Adrenal gland (tissue), 19 donors: ENCODE data around the gene MACO1. TPM values are rescaled to one million over a fixed set of nuclear protein-coding genes. Genes with fewer than 3 reads are reported as not detected.
"Not testable (repeated sequence)": the region's sequence is repeated elsewhere in the genome, so short reads cannot be mapped to it uniquely, and the experiment has no call there.

Experiments used
- DNase-seq, 7 donors: peaks; one replicate each; pipeline ENCODE4 v3.0.0-alpha.2; 2019 to 2020
- H3K27ac ChIP-seq, 5 donors: fragments of 200-600 bp; sonication (generic) in 4 of 5; 1 replicate in 3 of 5; 2 replicates in 2 of 5; pipeline versions ENCODE4 v1.5.1 to v1.8.0; 2016 to 2020; ENCODE audit warnings: mild to moderate bottlenecking in 1 of 5
- H3K27me3 ChIP-seq: fragments of 200-600 bp; 2 replicates; pipeline ENCODE4 v1.8.0; 2021
- H3K36me3 ChIP-seq, 2 donors: fragments of 200-600 bp; replicated peaks in 1 of 2; 1 replicate in 1 of 2; 2 replicates in 1 of 2; pipeline versions ENCODE4 v1.5.1 to v1.8.0; 2018 to 2022
- H3K4me1 ChIP-seq, 2 donors: fragments of 200-600 bp; replicated peaks in 1 of 2; 1 replicate in 1 of 2; 2 replicates in 1 of 2; pipeline versions ENCODE4 v1.5.1 to v1.8.0; 2018 to 2021
- H3K4me3 ChIP-seq, 4 donors: fragments of 200-600 bp; sonication (generic) in 3 of 4; one replicate each; pipeline ENCODE4 v1.5.1; 2016 to 2018
- H3K9me3 ChIP-seq, 3 donors: fragments of 200-600 bp; sonication (generic) in 1 of 3; replicated peaks in 1 of 3; 1 replicate in 2 of 3; 2 replicates in 1 of 3; pipeline versions ENCODE4 v1.5.1 to v1.8.0; 2016 to 2021
- CTCF ChIP-seq, 6 experiments: fragments of 450-650 bp in 4 of 6; fragments of 200-600 bp in 2 of 6; sonication (generic) in 1 of 6; IDR thresholded peaks; 1 replicate in 5 of 6; 2 replicates in 1 of 6; pipeline versions ENCODE4 v1.5.1 to v1.8.0; 2016 to 2021; ENCODE audit warnings: antibody characterized with exemption in 6 of 6, mild to moderate bottlenecking in 2 of 6, moderate library complexity in 1 of 6
- POLR2A ChIP-seq, 2 donors: fragments of 450-650 bp; IDR thresholded peaks; one replicate each; pipeline ENCODE4 v1.6.1; 2017; ENCODE audit warnings: antibody characterized with exemption in 2 of 2, mild to moderate bottlenecking in 2 of 2, moderate library complexity in 1 of 2
- WGBS, 4 donors: extraction: QIAGEN DNeasy Blood & Tissue Kit in 2 of 4; methylation state at CpG; one replicate each; pipeline versions ENCODE4 v1.1.5 to v1.1.7; 2013 to 2017; 5-methylcytosine and 5-hydroxymethylcytosine counted together
- intact Hi-C, 2 donors: fragments of 100-400 bp; cut with DNase I; formaldehyde crosslinking; loops; one replicate each; pipeline versions ENCODE4 v1.14.1 to v1.15.0; 2022 to 2023
- long read RNA-seq, 10 donors: library from polyadenylated mRNA in 3 of 10; unstranded in 2 of 10; stranded (forward) in 1 of 10; transcript quantifications; one replicate each; pipeline ENCODE4 v2.0.0 and lab custom pipeline, GENCODE V29; 2021 to 2026
- polyA plus RNA-seq, 3 donors: library from polyadenylated mRNA; stranded (reverse); fragments of 200-250 nt in 2 of 3; fragments of 350-450 nt in 1 of 3; fragmentation: Illumina TruSeq in 1 of 3; extraction: RNeasy Lipid Tissue Mini Kit (QIAGEN cat#74804) in 1 of 3; gene quantifications; one replicate each; pipeline ENCODE4 v1.2.3, GENCODE V29; 2013 to 2014
- total RNA-seq, 9 donors: library from RNA; depleted of rRNA in 4 of 9; stranded (reverse); fragments of >200 nt in 4 of 9; fragments of 120-200 nt in 1 of 9; fragmentation: NEBNext Ultra II Directional in 1 of 9; extraction: Animal tissue kit (Norgen Biotek cat#: 25700) in 1 of 9; gene quantifications; one replicate each; pipeline versions ENCODE4 v1.1.0 to v1.2.4, GENCODE V29; 2013 to 2023
- donor health status: healthy with polysubstance abuse.
- donor health status: Bipolar disorder and iron deficiency.
- donor health status: DM: yes; HTN: yes; CAD: no.
- donor health status: DM: no; HTN: no; CAD: no.
- donor health status: DM: no; HTN: no; CAD: no.
- donor health status: DM: yes; HTN: yes; CAD: no.

The MACO1 gene, protein sequence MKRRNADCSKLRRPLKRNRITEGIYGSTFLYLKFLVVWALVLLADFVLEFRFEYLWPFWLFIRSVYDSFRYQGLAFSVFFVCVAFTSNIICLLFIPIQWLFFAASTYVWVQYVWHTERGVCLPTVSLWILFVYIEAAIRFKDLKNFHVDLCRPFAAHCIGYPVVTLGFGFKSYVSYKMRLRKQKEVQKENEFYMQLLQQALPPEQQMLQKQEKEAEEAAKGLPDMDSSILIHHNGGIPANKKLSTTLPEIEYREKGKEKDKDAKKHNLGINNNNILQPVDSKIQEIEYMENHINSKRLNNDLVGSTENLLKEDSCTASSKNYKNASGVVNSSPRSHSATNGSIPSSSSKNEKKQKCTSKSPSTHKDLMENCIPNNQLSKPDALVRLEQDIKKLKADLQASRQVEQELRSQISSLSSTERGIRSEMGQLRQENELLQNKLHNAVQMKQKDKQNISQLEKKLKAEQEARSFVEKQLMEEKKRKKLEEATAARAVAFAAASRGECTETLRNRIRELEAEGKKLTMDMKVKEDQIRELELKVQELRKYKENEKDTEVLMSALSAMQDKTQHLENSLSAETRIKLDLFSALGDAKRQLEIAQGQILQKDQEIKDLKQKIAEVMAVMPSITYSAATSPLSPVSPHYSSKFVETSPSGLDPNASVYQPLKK
- total RNA-seq (10 to 100 TPM; 25.2 to 48.4 (median 30.7) TPM), polyA plus RNA-seq (10 to 100 TPM; 15.1 to 45.4 (median 20.7) TPM)
- long read RNA-seq, donor 1, partial matches to known transcripts: 0 of 3 reads
- long read RNA-seq, donor 1, other reads (novel, unspliced or antisense): 0 of 3 reads
- long read RNA-seq, donor 2, partial matches to known transcripts: 28 of 30 reads
- long read RNA-seq, donor 2, other reads (novel, unspliced or antisense): 0 of 30 reads
- long read RNA-seq, donor 3, partial matches to known transcripts: 0 of 4 reads
- long read RNA-seq, donor 3, other reads (novel, unspliced or antisense): 0 of 4 reads
- long read RNA-seq, donor 4, partial matches to known transcripts: 3 of 4 reads
- long read RNA-seq, donor 4, other reads (novel, unspliced or antisense): 1 of 4 reads
- long read RNA-seq, donor 5, transcript MACO1-201 (11 exons, 3,917 nt): major isoform, 19 of 21 reads
- long read RNA-seq, donor 5, partial matches to known transcripts: 1 of 21 reads
- long read RNA-seq, donor 5, other reads (novel, unspliced or antisense): 1 of 21 reads
- long read RNA-seq, donor 6, partial matches to known transcripts: 1 of 2 reads
- long read RNA-seq, donor 6, other reads (novel, unspliced or antisense): 1 of 2 reads
- long read RNA-seq, donor 7: 0 reads
- long read RNA-seq, donor 8, partial matches to known transcripts: 0 of 3 reads
- long read RNA-seq, donor 8, other reads (novel, unspliced or antisense): 0 of 3 reads
- long read RNA-seq, donor 9, partial matches to known transcripts: 11 of 11 reads
- long read RNA-seq, donor 9, other reads (novel, unspliced or antisense): 0 of 11 reads
- long read RNA-seq, donor 10, partial matches to known transcripts: 0 of 1 reads
- long read RNA-seq, donor 10, other reads (novel, unspliced or antisense): 0 of 1 reads

GRCh38 chr1:25430073-25430966 is at the start of gene MACO1:
Gene MACO1, plus strand, starts transcription at chr1:25430897. Its CDS starts 202 bp downstream, at chr1:25431099.
- H3K27ac ChIP-seq: peak within 1 kb of the TSS; percentile 77 to 97 (median 95)
- no peaks in the 10 kb centered on the region for H3K9me3 ChIP-seq
- peak within 1 kb of the TSS; percentile 64 to 92 (median 76) for H3K4me3 ChIP-seq
- H3K27me3 ChIP-seq: no peaks in the 10 kb centered on the region
- H3K36me3 ChIP-seq: no peaks in the 10 kb centered on the region
- 0% methylated on average over 22 to 87 of the region's 87 CpGs for WGBS, 4 donors
- intact Hi-C loops: loop anchor here in 1 of 2 donors (10.0 kb wide), 1 partner anchor 54 kb away; no protein-coding TSS in a partner anchor
- peak; percentile 98 to 99 (median 98) for DNase-seq
- TF ChIP-seq POLR2A (IDR thresholded peaks at IDR 0.05) (peak; percentile 90 to 92), CTCF (IDR thresholded peaks at IDR 0.05) (no peak)
- peaks cover 33 to 40% of the 10 kb centered on the region in 2 donors for H3K4me1 ChIP-seq

GRCh38 chr1:25382543-25382942 is 48.2 kb upstream of the MACO1 start:
- H3K27me3 ChIP-seq, H3K4me1 ChIP-seq, DNase-seq, H3K36me3 ChIP-seq, H3K9me3 ChIP-seq, intact Hi-C loops, H3K4me3 ChIP-seq, H3K27ac ChIP-seq: not testable (repeated sequence)
- WGBS, 4 donors: 70 to 100% (median 92%) methylated on average over 1 of the region's 1 CpG

- H3K27me3 ChIP-seq, intact Hi-C loops, DNase-seq, H3K9me3 ChIP-seq, H3K27ac ChIP-seq, H3K36me3 ChIP-seq, H3K4me1 ChIP-seq, H3K4me3 ChIP-seq: not testable (repeated sequence)
- WGBS, 4 donors: 83 to 93% (median 88%) methylated on average over 1 of the region's 1 CpG
Measured at GRCh38 chr1:25383090-25383489, 47.6 kb upstream of the MACO1 start.

- WGBS, 4 donors: no CpG with 5 or more reads among the region's 1 CpG
- intact Hi-C loops, H3K9me3 ChIP-seq, H3K36me3 ChIP-seq, H3K4me3 ChIP-seq, H3K27ac ChIP-seq, H3K27me3 ChIP-seq, H3K4me1 ChIP-seq, DNase-seq: not testable (repeated sequence)
Measured at GRCh38 chr1:25383875-25384274, 46.8 kb upstream of the MACO1 start.

- H3K4me3 ChIP-seq, H3K36me3 ChIP-seq, DNase-seq, H3K27ac ChIP-seq, H3K9me3 ChIP-seq, H3K4me1 ChIP-seq, intact Hi-C loops, H3K27me3 ChIP-seq: not testable (repeated sequence)
- 68 to 82% (median 72%) methylated on average over 4 of the region's 4 CpGs for WGBS, 4 donors
Measured at GRCh38 chr1:25387096-25387495, 43.6 kb upstream of the MACO1 start.

- H3K27ac ChIP-seq, H3K4me1 ChIP-seq, H3K27me3 ChIP-seq, intact Hi-C loops, DNase-seq, H3K9me3 ChIP-seq, H3K4me3 ChIP-seq, H3K36me3 ChIP-seq: not testable (repeated sequence)
- WGBS, 4 donors: 51 to 69% (median 61%) methylated on average over 5 to 9 of the region's 9 CpGs
Measured at GRCh38 chr1:25388691-25389090, 42.0 kb upstream of the MACO1 start.

DNA sequence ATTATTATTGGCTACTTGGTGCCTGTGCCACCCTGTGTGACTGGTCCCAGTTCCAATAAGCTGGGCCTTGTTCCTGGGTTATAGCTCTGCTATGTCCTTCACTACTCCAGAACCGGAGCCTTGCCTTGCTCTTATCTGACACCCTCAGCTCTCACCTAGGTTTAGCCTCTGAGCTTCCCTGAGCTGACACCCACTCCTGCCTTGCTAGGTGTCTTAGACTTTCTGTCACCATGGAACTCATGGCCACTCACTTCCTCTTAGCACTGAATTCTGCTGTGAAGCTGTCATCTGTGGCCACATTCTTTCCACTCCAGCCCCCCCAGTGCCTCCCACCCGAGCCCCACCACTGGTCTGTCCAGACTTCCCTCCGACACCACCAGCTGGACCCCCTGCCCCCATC is 41.0 kb upstream of the MACO1 start:
- intact Hi-C loops, H3K4me3 ChIP-seq, H3K9me3 ChIP-seq, H3K27me3 ChIP-seq, H3K4me1 ChIP-seq, H3K36me3 ChIP-seq, DNase-seq, H3K27ac ChIP-seq: not testable (repeated sequence)
- WGBS, 4 donors: 69 to 87% (median 78%) methylated on average over 1 to 3 of the region's 3 CpGs
